ENCODE results near the gene LGALS7.

GRCh38 chr19:38736413-38737280 lies 36.7 kb downstream of the LGALS7 start:
- TF ChIP-seq CTCF (IDR thresholded peaks at IDR 0.05; ENCODE audit: insufficient read depth, low read depth, low read length) (no peak), EZH2 (IDR thresholded peaks at IDR 0.05; ENCODE audit: insufficient read depth, low read length) (no peak)

Data from astrocyte (in vitro differentiated cells and primary cell).